Activated naive CD8-positive, alpha-beta T cell treated with anti-CD3 and anti-CD28 coated beads, Interleukin-2, amount 50 U/mL, for 24 hours (primary cell): Measurements from ENCODE around the gene WNT9A.

ENCODE experiments used
- ATAC-seq: fragments of 150-1000 bp; cut with Tn5 transposase; one replicate; pipeline ENCODE4 v1.10.0; 2021
- DNase-seq: peaks from one replicate; pipeline ENCODE4 v3.0.0; 2021
- H3K27ac Mint-ChIP-seq: one replicate; pipeline ENCODE4 v1.8.0; 2021; ENCODE audit warnings: mild to moderate bottlenecking, mixed read lengths
- H3K27me3 Mint-ChIP-seq: one replicate; pipeline ENCODE4 v1.8.0; 2021; ENCODE audit warnings: mixed read lengths
- H3K36me3 Mint-ChIP-seq: one replicate; pipeline ENCODE4 v1.8.0; 2021; ENCODE audit warnings: low read depth, mixed read lengths
- H3K4me1 Mint-ChIP-seq: one replicate; pipeline ENCODE4 v1.8.0; 2021; ENCODE audit warnings: mixed read lengths
- H3K4me3 Mint-ChIP-seq: one replicate; pipeline ENCODE4 v1.8.0; 2021; ENCODE audit warnings: mild to moderate bottlenecking, moderate library complexity, mixed read lengths
- H3K9me3 Mint-ChIP-seq: one replicate; pipeline ENCODE4 v1.8.0; 2021; ENCODE audit warnings: mixed read lengths

WNT9A gene

DNA sequence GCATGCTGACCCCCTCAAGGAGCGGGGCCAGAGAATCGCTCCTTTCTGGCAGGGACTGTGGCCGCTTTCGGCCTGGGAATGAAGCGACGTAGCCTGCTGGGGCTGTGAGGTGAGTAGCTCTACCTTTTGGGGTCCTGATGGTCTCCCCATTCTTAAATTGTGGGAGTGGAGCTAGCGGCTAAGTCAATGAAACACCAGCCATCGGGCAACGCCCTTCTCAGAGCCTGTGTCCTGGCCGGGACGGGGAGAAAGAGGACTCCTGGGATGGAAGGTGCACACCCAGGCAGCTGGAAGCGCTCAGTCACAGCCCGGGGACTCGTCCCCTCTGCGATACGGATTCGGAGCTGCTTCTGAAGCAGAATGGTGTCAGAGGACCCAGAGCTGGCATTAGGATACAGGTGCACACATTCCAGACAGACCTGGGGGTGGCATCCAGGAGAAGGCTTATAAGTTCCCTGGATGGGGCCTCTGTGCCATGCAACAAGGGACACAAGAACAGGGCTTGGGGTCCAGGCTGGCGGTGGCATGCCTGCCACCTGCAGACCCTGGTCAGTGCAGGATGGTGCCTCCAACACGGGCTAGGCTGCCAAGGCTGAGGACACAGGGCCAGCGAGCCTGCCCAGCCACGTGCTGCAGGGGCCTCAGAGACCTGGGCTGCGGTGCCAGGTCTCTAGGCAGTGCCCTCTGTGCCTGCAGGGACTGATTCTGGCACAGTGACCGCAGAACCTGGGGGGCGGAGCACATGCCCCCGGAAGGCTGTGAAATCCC, 945 bp upstream of the WNT9A start:
- Mint-ChIP-seq H3K4me1 (peaks cover 8% of the 10 kb centered on the region), H3K9me3 (no peaks in the 10 kb centered on the region), H3K27ac (no peak overlapping the region), H3K36me3 (no peaks in the 10 kb centered on the region), H3K27me3 (peaks cover 24% of the 10 kb centered on the region), H3K4me3 (peak overlapping the region; percentile 35)
- ATAC-seq, result no peak
- no peak for DNase-seq

DNA sequence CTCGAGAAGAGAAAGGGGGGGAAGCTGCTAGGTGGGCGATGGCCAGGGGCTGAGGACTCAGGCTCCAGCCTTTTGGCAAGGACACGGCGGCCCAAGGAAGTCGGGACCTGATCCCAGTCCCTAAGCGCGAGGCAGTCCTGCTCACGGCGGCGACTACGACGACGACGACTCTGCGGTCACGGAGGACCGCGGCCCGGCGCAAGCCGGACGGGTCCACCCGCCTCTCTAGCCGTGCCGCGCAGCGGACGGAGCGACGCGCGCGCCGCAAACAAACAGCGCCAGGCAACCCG, 401 bp downstream of the WNT9A start:
- peaks cover 19% of the 10 kb centered on the region for H3K27me3 Mint-ChIP-seq
- peak overlapping the region; percentile 65 for H3K4me3 Mint-ChIP-seq
- no peaks in the 10 kb centered on the region for H3K36me3 Mint-ChIP-seq
- DNase-seq (no peak), ATAC-seq (no peak)
- no peaks in the 10 kb centered on the region for H3K9me3 Mint-ChIP-seq
- H3K27ac Mint-ChIP-seq, result no peak overlapping the region
- H3K4me1 Mint-ChIP-seq, result peaks cover 8% of the 10 kb centered on the region

DNA sequence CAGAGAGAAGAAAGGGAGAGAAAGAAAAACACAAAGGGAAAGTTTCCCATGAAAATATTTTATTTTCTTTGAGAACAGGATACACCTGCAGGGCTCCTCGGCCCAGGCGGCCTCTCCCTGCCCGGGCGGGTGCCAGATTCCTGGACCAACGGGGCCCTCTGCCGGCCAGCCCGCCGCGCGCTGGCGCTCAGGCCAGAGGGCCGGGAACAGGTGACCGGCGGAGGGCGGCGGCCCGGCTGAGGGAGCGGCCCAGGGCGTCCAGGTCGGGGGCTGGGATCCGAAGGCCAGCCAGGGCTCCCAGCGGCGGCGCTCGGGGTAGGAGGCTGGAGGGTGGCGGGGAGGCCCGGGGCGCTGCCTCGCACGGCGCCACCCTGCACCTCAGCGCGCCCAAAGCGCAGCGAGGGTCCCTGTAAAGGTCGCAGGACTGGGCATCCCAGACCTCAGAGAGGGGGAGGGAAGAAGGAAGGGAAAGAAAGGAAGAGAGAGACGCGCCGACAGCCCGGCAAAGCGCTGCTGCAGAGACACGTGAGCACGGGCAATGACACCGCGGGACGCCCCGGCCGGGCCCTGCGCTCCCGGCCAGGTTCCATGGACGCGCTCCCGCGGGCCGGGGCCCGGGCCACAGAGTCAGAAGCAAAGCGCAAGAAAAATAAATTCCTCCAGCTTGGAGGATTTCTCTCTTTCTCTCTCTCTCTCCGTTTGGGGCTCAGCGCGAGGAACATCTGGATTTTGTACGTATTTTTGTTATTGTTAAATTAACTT, 927 bp downstream of the WNT9A start:
- ATAC-seq, result peak; percentile 60
- peak; percentile 63 for DNase-seq

DNA sequence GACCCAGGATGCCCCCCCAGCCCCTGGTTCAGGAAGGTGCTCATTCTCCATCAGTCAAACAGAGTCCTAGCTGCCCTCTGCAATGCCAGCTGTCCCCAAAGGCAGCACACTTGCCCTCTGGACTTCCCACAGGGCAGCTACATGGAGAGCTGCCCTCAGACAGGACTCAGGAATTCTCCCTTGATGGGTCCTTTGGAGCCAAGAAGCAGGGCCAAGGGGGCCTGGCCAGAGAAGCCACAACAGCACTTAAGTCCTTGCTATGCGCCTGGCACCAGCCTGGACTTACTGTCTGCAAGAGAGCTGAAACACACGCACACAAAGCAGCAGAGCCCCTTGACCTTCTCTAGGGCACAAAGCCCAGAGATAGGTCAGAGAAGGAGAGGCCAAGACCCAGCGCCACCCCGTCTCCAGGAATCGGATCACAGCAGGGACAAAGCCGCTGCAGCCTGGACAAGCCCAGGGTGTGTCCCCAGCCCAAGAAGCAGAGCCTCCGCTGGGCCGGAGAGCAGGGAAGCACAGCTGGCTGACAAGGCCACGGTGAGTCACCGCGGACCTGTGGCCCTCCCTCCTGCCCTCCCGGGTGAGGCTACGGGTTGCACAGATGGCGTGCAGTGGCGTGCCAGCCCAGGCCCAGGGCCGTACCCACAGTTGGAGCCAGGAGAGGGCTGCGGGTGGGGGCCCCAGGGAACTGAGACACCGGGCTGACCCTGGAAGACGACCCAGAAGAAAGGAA, 1.7 kb downstream of the WNT9A start:
- Mint-ChIP-seq H3K27me3 (peaks cover 19% of the 10 kb centered on the region), H3K9me3 (no peaks in the 10 kb centered on the region), H3K27ac (no peak overlapping the region), H3K36me3 (no peaks in the 10 kb centered on the region), H3K4me3 (peak overlapping the region; percentile 24), H3K4me1 (peaks cover 8% of the 10 kb centered on the region)
- no peak for ATAC-seq
- DNase-seq, result no peak

More for the DNA sequence above, 927 bp downstream of the WNT9A start:
- no peaks in the 10 kb centered on the region for H3K9me3 Mint-ChIP-seq
- H3K27me3 Mint-ChIP-seq, result peaks cover 19% of the 10 kb centered on the region
- H3K36me3 Mint-ChIP-seq, result no peaks in the 10 kb centered on the region
- no peak overlapping the region for H3K27ac Mint-ChIP-seq
- H3K4me1 Mint-ChIP-seq, result peaks cover 8% of the 10 kb centered on the region
- H3K4me3 Mint-ChIP-seq, result peak overlapping the region; percentile 65

DNA sequence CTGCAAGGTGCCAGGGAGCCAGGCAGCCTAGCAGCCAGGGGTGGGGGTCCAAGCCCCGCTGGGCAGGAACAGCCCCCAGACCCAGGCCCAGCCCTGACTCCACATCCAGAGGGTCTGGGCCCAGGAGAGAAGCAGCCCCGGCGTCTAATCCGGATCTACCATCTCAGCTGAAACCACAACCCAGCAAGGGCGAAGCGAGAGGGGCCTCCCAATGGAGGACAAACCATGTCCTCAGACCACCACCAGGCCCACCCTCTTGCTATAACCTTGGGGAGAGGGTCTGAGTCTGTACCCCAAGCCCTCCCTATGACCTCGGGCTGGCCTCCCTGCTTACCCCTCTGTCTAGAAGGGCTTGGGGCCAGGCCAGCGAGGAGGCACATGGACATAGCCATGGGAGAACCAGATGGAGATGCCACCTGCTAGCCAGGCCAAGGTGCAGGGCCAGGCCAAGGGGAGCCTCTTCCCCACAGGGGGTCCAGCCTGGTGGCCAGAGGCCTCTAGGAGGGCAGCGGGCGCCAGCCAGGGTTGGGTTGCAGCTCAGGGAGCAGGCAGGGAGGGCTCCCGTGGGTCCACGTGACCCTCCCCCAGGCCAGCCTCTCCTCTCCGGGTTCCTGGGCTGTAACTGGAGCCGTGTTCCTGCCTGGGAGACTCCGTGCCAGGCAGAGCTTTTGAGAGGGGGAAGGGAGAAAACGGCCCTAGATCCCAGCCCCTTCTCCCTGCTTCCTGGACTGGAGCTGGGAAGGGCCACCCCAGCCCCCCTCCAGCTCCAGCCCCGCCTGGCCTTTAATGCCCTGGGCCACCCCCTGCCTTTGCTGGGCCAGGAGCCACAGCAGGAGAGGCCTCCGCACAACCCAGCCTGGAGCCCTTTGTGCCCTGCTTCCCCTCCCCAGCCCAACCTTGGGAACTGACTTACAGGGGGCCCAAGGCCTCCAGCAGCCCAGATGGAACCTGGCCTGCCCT, 2.5 kb downstream of the WNT9A start:
- Mint-ChIP-seq H3K4me3 (no peak overlapping the region), H3K27ac (no peak overlapping the region), H3K27me3 (peaks cover 19% of the 10 kb centered on the region), H3K4me1 (peaks cover 8% of the 10 kb centered on the region), H3K36me3 (no peaks in the 10 kb centered on the region), H3K9me3 (no peaks in the 10 kb centered on the region)
- no peak for DNase-seq
- no peak for ATAC-seq

DNA sequence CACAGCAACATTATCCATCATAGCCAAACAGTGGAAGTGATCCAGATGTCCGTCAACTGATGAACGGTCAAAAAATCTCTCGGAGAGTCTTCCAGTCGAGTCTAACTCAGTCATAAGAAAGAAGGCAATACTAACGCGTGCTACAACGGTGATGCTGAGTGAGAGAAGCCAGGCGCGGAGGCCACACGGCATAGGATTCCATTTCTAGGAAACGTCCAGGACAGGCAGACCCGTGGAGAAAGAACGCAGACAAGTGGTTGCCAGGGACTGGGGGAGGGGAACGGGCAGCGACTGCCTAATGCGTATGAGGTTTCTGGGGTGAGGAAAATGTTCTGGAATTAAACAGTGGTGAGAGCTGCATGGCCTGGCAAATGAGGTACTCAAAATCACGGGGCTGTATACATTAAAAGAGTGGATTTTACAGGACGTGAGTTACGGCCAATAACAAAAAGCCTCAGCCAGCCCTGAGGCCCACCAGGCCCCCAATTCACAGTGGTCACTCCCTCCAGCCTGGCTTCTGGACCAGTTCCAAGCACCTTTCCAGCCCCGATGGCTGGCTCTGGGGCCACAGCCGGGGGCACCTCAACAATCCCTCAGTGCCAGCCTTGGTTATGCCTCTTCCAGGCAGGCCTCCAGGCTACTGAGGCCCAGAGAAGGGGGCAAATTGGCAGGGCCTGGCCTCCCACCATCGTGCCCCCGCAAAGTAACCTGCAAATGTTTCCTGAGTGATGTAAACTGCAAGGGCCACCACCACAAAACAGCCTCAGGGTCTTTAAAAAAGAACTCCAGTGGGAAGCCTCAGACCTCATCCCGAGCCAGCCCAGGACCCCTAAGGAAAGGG, 3.4 kb downstream of the WNT9A start:
- peaks cover 13% of the 10 kb centered on the region for H3K27me3 Mint-ChIP-seq
- no peak overlapping the region for H3K27ac Mint-ChIP-seq
- H3K9me3 Mint-ChIP-seq, result no peaks in the 10 kb centered on the region
- ATAC-seq, result no peak
- H3K4me3 Mint-ChIP-seq, result no peak overlapping the region
- peaks cover 8% of the 10 kb centered on the region for H3K4me1 Mint-ChIP-seq
- DNase-seq, result no peak
- H3K36me3 Mint-ChIP-seq, result no peaks in the 10 kb centered on the region

DNA sequence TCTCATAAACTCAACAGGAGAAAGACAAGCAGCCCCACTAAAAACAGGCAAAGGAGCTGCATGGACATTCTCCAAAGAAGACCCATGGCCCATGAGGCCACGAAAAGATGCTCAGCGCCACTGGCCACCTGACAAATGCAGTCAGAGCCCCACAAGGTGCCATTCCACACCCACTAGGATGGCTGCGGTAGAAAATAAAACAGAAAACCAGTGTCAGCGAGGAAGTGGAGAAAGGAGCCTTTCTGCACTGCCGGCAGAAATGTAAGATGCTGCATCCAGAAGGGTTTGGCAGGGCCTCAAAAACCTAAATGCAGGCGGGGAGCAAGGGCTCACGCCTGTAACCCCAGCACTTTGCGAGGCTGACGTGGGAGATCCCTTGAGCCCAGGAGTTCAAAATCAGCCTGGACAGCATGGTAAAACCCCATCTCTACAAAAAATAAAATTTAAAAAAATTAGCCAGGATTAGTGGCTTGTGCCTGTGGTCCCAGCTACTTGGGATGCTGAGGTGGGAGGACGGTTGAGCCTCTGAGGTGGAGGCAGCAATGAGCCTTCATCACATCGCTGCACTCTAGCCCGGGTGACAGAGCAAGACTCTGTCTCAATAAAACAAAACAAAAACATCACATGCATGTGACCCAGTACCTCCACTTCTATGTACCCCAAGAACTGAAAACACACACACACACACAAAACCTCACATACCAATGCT, 4.2 kb downstream of the WNT9A start:
- H3K9me3 Mint-ChIP-seq, result no peaks in the 10 kb centered on the region
- no peak overlapping the region for H3K4me3 Mint-ChIP-seq
- no peak for DNase-seq
- no peaks in the 10 kb centered on the region for H3K36me3 Mint-ChIP-seq
- H3K4me1 Mint-ChIP-seq, result peaks cover 8% of the 10 kb centered on the region
- H3K27me3 Mint-ChIP-seq, result peaks cover 12% of the 10 kb centered on the region
- no peak for ATAC-seq
- no peak overlapping the region for H3K27ac Mint-ChIP-seq

DNA sequence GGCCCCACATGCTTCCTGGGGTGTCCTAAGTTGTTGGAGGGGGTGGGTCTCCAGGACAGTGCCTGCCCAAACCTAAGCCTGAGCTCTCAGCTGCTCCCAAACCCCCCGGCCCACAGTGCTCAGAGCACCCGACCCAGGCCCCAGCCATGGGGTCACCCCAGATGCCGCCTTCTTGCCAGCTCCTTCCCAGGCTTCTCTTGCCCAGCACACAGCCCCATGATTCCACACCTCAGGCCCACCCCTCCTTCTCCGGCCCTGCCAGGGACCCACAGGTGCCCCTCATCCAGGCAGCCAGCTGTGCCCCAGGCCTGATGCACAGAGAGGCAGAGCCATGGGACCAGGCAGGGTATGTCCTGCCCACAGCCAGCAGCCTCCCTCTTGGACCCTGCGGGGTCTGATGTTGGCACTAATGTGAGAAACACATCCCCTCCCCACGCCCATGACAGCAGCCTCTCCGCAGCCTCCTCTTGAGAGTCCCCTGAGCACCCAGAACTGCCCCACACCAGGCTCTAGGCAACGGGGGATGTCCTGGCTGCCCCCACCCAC, 4.9 kb downstream of the WNT9A start:
- ATAC-seq, result no peak
- Mint-ChIP-seq H3K36me3 (no peaks in the 10 kb centered on the region), H3K27me3 (peaks cover 8% of the 10 kb centered on the region), H3K4me3 (no peak overlapping the region), H3K9me3 (no peaks in the 10 kb centered on the region), H3K4me1 (peaks cover 6% of the 10 kb centered on the region), H3K27ac (no peak overlapping the region)
- no peak for DNase-seq

DNA sequence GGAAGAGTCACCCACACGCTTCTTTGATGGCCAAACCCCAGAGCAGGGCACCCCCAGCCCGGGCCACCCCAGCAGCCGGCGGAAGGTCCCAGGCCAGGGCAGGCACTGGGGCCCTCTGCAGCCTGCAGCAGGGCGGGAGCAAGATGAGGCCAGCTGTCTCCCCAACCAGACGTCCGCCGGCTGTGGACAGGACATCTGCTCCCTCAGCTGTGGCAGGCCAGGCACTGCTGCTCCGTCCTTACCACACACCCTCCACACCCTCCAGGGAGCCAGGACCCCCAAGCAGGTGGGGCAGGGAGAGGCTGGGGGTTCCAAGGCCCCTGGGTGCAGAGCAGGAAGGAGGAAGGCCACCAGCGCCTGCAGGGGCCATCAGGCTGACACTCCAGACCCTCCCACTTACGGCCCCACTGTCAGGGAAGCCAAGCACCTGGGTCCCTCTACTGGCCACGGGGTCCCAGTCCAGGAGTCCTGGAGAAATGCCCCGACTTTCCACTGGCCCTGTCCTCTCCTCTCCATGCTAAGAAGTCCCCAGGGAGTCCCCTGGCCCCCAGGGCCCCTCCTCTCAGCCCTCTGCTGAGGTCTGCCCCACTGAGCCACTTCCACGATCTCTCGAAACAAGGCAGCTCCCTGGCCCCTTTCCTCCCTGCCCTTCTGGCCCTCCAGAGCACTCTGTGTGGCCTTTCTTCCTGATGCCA, 5.6 kb downstream of the WNT9A start:
- peaks cover 7% of the 10 kb centered on the region for H3K27me3 Mint-ChIP-seq
- H3K27ac Mint-ChIP-seq, result no peak overlapping the region
- no peaks in the 10 kb centered on the region for H3K9me3 Mint-ChIP-seq
- no peak overlapping the region for H3K4me3 Mint-ChIP-seq
- ATAC-seq (no peak), DNase-seq (no peak)
- H3K36me3 Mint-ChIP-seq, result no peaks in the 10 kb centered on the region
- H3K4me1 Mint-ChIP-seq, result peaks cover 5% of the 10 kb centered on the region

DNA sequence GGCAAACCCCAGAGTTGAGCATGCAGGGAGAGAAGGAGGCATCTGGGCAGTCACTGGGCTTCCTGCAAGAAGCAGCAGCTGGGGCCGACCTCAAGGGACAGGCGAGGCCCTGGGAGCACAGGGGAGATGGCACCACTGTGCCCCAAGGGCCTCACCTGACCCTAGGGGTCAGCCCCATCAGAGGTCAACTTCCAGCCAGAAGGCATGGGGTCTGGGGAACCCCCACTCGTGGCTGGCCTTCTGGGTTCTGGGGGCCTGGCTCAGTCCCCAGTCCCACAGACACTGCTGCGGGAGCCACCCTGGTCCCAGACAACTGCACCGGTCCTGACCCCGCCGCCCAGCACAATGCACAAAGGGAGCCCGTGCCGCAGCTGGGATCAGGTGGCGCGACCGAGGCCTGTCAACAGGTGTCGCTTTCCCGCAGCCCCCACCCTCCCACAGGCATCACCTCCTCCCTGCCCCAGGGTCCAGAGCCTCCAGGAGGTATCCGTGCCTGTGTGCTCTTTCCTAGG, 6.2 kb downstream of the WNT9A start:
- ATAC-seq, result no peak

DNA sequence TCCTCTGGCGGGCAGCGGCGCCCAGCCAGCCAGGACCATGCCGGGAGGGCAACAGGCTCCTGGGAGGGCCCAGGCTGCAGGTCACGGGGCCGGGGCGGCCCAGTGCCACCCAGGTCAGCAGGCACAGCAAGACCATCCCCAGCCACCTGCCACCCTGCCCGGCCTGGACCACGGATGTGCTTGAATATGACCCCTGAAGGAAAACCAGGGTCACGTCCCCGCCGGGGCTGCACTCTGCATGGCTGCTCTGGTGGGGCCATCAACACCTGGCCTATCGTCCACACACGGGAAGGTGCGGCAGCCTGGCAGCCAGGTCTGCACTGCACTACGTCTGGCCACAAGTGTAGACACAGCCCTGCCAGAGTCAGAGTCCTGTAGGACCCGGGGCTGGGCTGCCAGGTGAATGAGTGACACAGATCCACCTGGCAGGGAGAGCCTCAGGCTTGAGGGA, 6.9 kb downstream of the WNT9A start:
- DNase-seq (no peak), ATAC-seq (no peak)
- Mint-ChIP-seq H3K9me3 (peaks cover 4% of the 10 kb centered on the region), H3K36me3 (peaks cover 2% of the 10 kb centered on the region), H3K4me1 (peaks cover 3% of the 10 kb centered on the region), H3K4me3 (no peak overlapping the region), H3K27ac (no peak overlapping the region), H3K27me3 (peaks cover under 1% of the 10 kb centered on the region)

More for the DNA sequence above, 6.2 kb downstream of the WNT9A start:
- peaks cover 5% of the 10 kb centered on the region for H3K27me3 Mint-ChIP-seq
- peaks cover 6% of the 10 kb centered on the region for H3K4me1 Mint-ChIP-seq
- peaks cover 2% of the 10 kb centered on the region for H3K36me3 Mint-ChIP-seq
- DNase-seq, result no peak
- no peak overlapping the region for H3K27ac Mint-ChIP-seq
- H3K9me3 Mint-ChIP-seq, result peaks cover 4% of the 10 kb centered on the region
- H3K4me3 Mint-ChIP-seq, result no peak overlapping the region
